ENCODE measurements around the gene SEMA4G. TPM values are rescaled to one million over a fixed set of nuclear protein-coding genes. Genes with fewer than 3 reads are reported as not detected.

Gene SEMA4G
- total and polyA plus RNA-seq, 2 of the 13 experiments (the other 11 are each of a cell fraction or from before 2014, with no cell fraction given) = 46.2 to 207 TPM

DNA sequence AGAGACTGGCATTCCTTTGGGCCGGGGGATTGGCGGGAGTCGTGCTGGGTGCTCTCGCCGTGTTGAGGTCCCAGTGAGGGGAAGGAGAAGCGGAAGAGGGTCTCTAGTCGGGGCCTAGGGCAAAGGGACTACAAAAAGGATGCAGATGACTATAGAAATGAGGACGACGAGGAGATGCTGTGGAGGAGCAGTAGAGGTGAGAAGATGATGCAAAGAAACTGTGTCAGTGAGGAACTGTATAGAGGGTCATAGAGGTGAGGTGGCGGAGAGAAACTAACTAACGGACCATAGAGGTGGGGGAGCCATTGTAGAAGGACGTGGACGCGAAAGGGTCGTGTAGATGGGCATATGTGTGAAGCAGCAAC is 18.4 kb downstream of the SEMA4G start (continued):
- TF ChIP-seq PTBP1 (IDR thresholded peaks at IDR 0.05; ENCODE audit: low read depth, low read length, poor library complexity, severe bottlenecking) (no peak), ZNF841 (CRISPR knock-in tag; IDR thresholded peaks at IDR 0.05; ENCODE audit: borderline replicate concordance) (no peak), JDP2 (CRISPR knock-in tag; IDR thresholded peaks at IDR 0.05; ENCODE audit: borderline replicate concordance) (no peak), ZNF510 (CRISPR knock-in tag; IDR thresholded peaks at IDR 0.05; ENCODE audit: low read depth) (no peak)

DNA sequence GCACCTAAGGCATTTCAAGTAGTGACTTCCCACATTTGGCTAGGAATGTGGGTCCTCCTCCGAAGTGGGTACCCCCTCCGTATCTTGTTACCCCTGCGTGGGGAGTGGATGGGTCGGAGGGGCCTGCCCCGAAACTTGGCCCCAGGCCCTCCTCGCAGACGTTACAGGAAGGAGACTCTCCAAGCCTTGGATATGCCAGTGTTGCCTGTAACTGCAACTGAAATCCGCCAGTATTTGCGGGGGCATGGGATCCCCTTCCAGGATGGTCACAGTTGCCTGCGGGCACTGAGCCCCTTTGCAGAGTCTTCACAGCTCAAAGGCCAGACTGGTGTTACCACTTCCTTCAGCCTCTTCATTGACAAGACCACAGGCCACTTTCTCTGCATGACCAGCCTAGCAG is 18.9 kb downstream of the SEMA4G start:
- Histone ChIP-seq H3K9ac (ENCODE audit: insufficient read depth, low read depth, low read length) (peak overlapping the region; percentile 83), H3K4me2 (ENCODE audit: low read depth, low read length) (peak overlapping the region; percentile 97), H2AFZ (ENCODE audit: low read length) (no peak overlapping the region), H3K4me3 (replicated peaks in 1 of 3; ENCODE audit: insufficient read depth in 1 of 3, low read depth in 2 of 3, low read length in 3 of 3) (peak overlapping the region; percentile 77 to 96 (median 91)), H3K4me1 (ENCODE audit: insufficient read depth, low read length) (peaks cover 53% of the 10 kb centered on the region), H3K27me3 (ENCODE audit: control insufficient read depth in 1 of 2, insufficient read depth in 2 of 2, low read length in 2 of 2) (no peaks in the 10 kb centered on the region; a peak in 1 of 5 replicates), H3K36me3 (replicated peaks in 1 of 2; ENCODE audit: control insufficient read depth in 1 of 2, insufficient read depth in 2 of 2, low read length in 2 of 2) (peaks cover 14 to 50% of the 10 kb centered on the region in 2 experiments), H4K20me1 (ENCODE audit: insufficient read depth, low read length) (no peaks in the 10 kb centered on the region), H3K9me3 (ENCODE audit: low read length) (no peaks in the 10 kb centered on the region), H3K27ac (ENCODE audit: extremely low read length, insufficient read depth, low read length) (peak overlapping the region; percentile 83), H3K79me2 (ENCODE audit: insufficient read depth, low read length) (peaks cover 50% of the 10 kb centered on the region)
- no peak for ATAC-seq
- no peak for DNase-seq (ENCODE audit: low spot score)
- TF ChIP-seq, protein P1, sequence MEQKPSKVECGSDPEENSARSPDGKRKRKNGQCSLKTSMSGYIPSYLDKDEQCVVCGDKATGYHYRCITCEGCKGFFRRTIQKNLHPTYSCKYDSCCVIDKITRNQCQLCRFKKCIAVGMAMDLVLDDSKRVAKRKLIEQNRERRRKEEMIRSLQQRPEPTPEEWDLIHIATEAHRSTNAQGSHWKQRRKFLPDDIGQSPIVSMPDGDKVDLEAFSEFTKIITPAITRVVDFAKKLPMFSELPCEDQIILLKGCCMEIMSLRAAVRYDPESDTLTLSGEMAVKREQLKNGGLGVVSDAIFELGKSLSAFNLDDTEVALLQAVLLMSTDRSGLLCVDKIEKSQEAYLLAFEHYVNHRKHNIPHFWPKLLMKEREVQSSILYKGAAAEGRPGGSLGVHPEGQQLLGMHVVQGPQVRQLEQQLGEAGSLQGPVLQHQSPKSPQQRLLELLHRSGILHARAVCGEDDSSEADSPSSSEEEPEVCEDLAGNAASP (CRISPR knock-in tag; IDR thresholded peaks at IDR 0.05; ENCODE audit: borderline replicate concordance) = no peak
- no peak for TF ChIP-seq TAF1 (CRISPR knock-in tag; IDR thresholded peaks at IDR 0.05)
- no peak for TF ChIP-seq ADNP (CRISPR knock-in tag; IDR thresholded peaks at IDR 0.05)
- intact Hi-C loops (cut with micrococcal nuclease; ENCODE audit: unreplicated experiment) = no loop called here
- POLR2A ChIA-PET = interaction anchor here (5.1 to 23.0 kb wide), 2 partner anchors 10 to 19 kb away, joined by 54 to 277 read pairs; partner anchors contain the start of genes LZTS2 and SEMA4G
- WGBS (ENCODE audit: low lambda C conversion rate) = 37% methylated on average over 3 of the region's 10 CpGs
- no peak for FAIRE-seq
- BruUV-seq (replicated peaks) = no TSS peak
- in situ Hi-C loops (cut with HindIII; ENCODE audit: extremely low pct_ligation_motif_present, low pct_unique_long_range_greater_than_20kb) = no loop called here
- CTCF ChIA-PET (ENCODE audit: low intra/inter-chr PET ratio, low total read pairs) = interaction anchor here (0.8 kb wide), 1 partner anchor 17 kb away, joined by 3 read pairs; no protein-coding TSS in a partner anchor
